Esophagus squamous epithelium (tissue), 5 donors: ENCODE measurements around the gene SLX9. TPM values are rescaled to one million over a fixed set of nuclear protein-coding genes. Genes with fewer than 3 reads are reported as not detected.

Experiments
- DNase-seq: peaks from one replicate; lab custom pipeline; 2025; lab: John Stamatoyannopoulos, UW
- H3K27ac ChIP-seq, 4 donors: fragments of 200-600 bp; sonication (generic); one replicate each; pipeline ENCODE4 v1.5.1; 2016 to 2019; ENCODE audit warnings: mild to moderate bottlenecking in 1 of 4
- H3K27me3 ChIP-seq, 4 donors: fragments of 200-600 bp; sonication (generic); 1 replicate in 3 of 4; 2 replicates in 1 of 4; pipeline versions ENCODE4 v1.5.1 to v1.6.0; 2017 to 2021; ENCODE audit warnings: antibody characterized with exemption in 1 of 4
- H3K36me3 ChIP-seq, 3 donors: fragments of 200-600 bp; sonication (generic); one replicate each; pipeline ENCODE4 v1.5.1; 2016 to 2019
- H3K4me1 ChIP-seq, 3 donors: fragments of 200-600 bp; sonication (generic); one replicate each; pipeline ENCODE4 v1.5.1; 2017 to 2019
- H3K4me3 ChIP-seq, 4 donors: fragments of 200-600 bp; sonication (generic); 1 replicate in 3 of 4; 2 replicates in 1 of 4; pipeline ENCODE4 v1.5.1; 2016 to 2019; ENCODE audit warnings: mild to moderate bottlenecking in 2 of 4, moderate library complexity in 1 of 4
- H3K9me3 ChIP-seq, 3 donors: fragments of 200-600 bp; sonication (generic); one replicate each; pipeline ENCODE4 v1.5.1; 2016 to 2019
- CTCF ChIP-seq, 6 experiments: fragments of 450-650 bp in 4 of 6; fragments of 200-600 bp in 2 of 6; sonication (generic) in 2 of 6; IDR thresholded peaks; one replicate each; pipeline ENCODE4 v1.5.1; 2016 to 2019; ENCODE audit warnings: antibody characterized with exemption in 6 of 6, mild to moderate bottlenecking in 4 of 6, moderate library complexity in 4 of 6
- POLR2A ChIP-seq, 4 donors: fragments of 450-650 bp; IDR thresholded peaks; one replicate each; pipeline ENCODE4 v1.6.1; 2017; ENCODE audit warnings: antibody characterized with exemption in 4 of 4, mild to moderate bottlenecking in 4 of 4, moderate library complexity in 3 of 4
- WGBS, 2 donors: methylation state at CpG; one replicate each; pipeline ENCODE4 v1.1.5; 2018; 5-methylcytosine and 5-hydroxymethylcytosine counted together
- intact Hi-C: fragments of 100-400 bp; cut with DNase I; formaldehyde crosslinking; loops from one replicate; pipeline ENCODE4 v1.15.0; 2022
- total RNA-seq, 4 donors: library from RNA; depleted of rRNA; stranded (reverse); fragments of >200 nt; gene quantifications; one replicate each; pipeline ENCODE4 v1.1.0, GENCODE V29; 2016
- donor health status: DM: yes; HTN: yes; CAD: no.

SLX9 gene
- total RNA-seq, 4 donors from 2014 or later, result 10.2 to 16.1 (median 11.1) TPM

DNA sequence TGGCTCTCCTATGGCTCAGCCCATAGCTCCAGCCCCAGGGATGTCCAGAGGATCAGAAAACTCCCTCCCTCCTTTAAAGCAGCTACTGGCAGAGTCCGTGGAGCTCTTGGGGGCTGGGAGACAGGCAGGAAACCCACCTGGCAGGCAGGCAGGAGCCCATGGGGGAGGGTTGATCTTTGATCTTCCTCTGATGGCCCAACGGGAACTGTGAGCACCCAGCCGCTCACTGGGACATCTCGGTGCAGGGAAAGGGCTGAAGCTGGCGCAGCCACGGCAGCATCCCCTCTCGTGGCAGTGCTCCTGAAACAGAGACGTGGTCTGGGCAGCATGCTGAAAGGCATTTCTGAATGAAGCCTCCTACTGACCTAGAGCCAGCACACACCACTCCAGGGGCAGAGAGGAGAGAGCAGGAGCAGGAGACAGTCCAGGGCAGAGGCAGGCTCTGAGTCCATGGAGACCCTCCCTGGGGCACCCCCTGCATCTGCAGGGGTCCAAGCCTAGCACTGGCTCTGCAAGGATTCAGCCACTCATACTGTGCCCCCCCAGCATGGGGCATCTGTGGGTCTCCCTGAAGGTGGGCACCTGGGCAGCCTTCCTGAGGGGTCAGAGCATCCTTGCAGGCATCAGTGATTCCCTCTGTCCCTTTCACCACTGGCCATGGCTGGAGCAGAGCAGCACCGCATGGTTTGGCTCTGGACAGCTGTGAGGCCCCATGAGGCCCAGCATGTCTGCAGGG is 4.9 kb upstream of the SLX9 start:
- TF ChIP-seq POLR2A (IDR thresholded peaks at IDR 0.05) (no peak), CTCF (IDR thresholded peaks at IDR 0.05) (no peak)
- peaks cover 11 to 54% (median 22%) of the 10 kb centered on the region in 4 donors for H3K27me3 ChIP-seq
- intact Hi-C loops, result loop anchor here (5.0 kb wide), 1 partner anchor 43 kb away; no protein-coding TSS in a partner anchor
- H3K36me3 ChIP-seq, result no peaks in the 10 kb centered on the region
- H3K4me3 ChIP-seq, result no peak overlapping the region
- 75 to 100% methylated on average over 1 to 4 of the region's 9 CpGs for WGBS, 2 donors
- H3K4me1 ChIP-seq, result peaks cover 30 to 44% (median 34%) of the 10 kb centered on the region in 3 donors
- H3K27ac ChIP-seq, result no peak overlapping the region
- no peak for DNase-seq
- no peaks in the 10 kb centered on the region for H3K9me3 ChIP-seq

DNA sequence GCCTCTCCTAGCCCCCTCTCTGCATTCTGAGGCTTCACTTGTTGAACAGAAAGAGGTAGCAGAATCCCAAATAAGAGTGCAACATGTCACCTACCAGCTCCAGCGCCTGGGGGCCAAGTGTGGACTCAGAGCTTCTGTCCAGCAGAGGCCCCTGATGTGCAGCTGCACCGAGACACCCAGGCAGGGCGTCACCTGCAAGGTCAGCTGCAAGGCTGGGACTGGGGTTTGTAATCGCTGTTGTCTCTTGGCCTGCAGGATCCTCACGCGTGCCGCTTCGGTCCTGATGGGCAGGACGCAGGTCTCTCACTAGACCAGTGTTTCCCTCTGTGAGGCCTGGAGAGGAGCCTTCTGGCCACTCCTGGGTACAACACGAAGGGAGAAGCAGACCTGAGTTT is 4.3 kb upstream of the SLX9 start:
- no peaks in the 10 kb centered on the region for H3K9me3 ChIP-seq
- H3K27me3 ChIP-seq, result peaks cover 11 to 48% (median 22%) of the 10 kb centered on the region in 4 donors
- 83 to 85% methylated on average over 4 to 6 of the region's 10 CpGs for WGBS, 2 donors
- intact Hi-C loops, result no loop called here
- H3K36me3 ChIP-seq, result no peaks in the 10 kb centered on the region
- H3K27ac ChIP-seq, result no peak overlapping the region
- DNase-seq, result no peak
- H3K4me3 ChIP-seq, result no peak overlapping the region
- TF ChIP-seq POLR2A (IDR thresholded peaks at IDR 0.05) (no peak), CTCF (IDR thresholded peaks at IDR 0.05) (no peak)
- peaks cover 30 to 43% (median 33%) of the 10 kb centered on the region in 3 donors for H3K4me1 ChIP-seq

- TF ChIP-seq POLR2A (IDR thresholded peaks at IDR 0.05) (no peak), CTCF (IDR thresholded peaks at IDR 0.05) (no peak)
- peak overlapping the region; percentile 36 to 81 (median 76) for H3K27ac ChIP-seq
- no peaks in the 10 kb centered on the region for H3K9me3 ChIP-seq
- peak overlapping the region; percentile 85 to 100 (median 94) for H3K4me3 ChIP-seq
- intact Hi-C loops, result no loop called here
- H3K27me3 ChIP-seq, result peaks cover 0 to 14% (median 0%) of the 10 kb centered on the region in 4 donors
- H3K36me3 ChIP-seq, result peaks cover 0 to 10% (median 4%) of the 10 kb centered on the region in 3 donors
- WGBS, 2 donors, result 75 to 77% methylated on average over 12 to 15 of the region's 18 CpGs
- DNase-seq, result no peak
- peaks cover 19 to 40% (median 22%) of the 10 kb centered on the region in 3 donors for H3K4me1 ChIP-seq
Measured at GRCh38 chr21:44938772-44939531, 877 bp upstream of the SLX9 start.

GRCh38 chr21:44940116-44940631 is 345 bp downstream of the SLX9 start:
- H3K27me3 ChIP-seq, result peaks cover 0 to 2% (median 0%) of the 10 kb centered on the region in 4 donors
- peaks cover 0 to 23% (median 8%) of the 10 kb centered on the region in 3 donors for H3K36me3 ChIP-seq
- peak overlapping the region; percentile 36 to 81 (median 76) for H3K27ac ChIP-seq
- TF ChIP-seq POLR2A (IDR thresholded peaks at IDR 0.05) (no peak), CTCF (IDR thresholded peaks at IDR 0.05) (no peak)
- intact Hi-C loops, result no loop called here
- H3K4me1 ChIP-seq, result peaks cover 19 to 40% (median 22%) of the 10 kb centered on the region in 3 donors
- no peak for DNase-seq
- H3K4me3 ChIP-seq, result peak overlapping the region; percentile 85 to 100 (median 94)
- WGBS, 2 donors, result 0% methylated on average over 9 of the region's 53 CpGs
- H3K9me3 ChIP-seq, result no peaks in the 10 kb centered on the region
